GM12878 (cell line): ENCODE data around the gene ZDHHC1. TPM values are rescaled to one million over a fixed set of nuclear protein-coding genes. Genes with fewer than 3 reads are reported as not detected.

Experiments used
- CBFB ChIP-seq: IDR thresholded peaks from 2 replicates; pipeline ENCODE4 v1.6.1; 2016; ENCODE audit warnings: antibody characterized with exemption, low read depth
- EED ChIP-seq: sonication (generic); IDR thresholded peaks from 2 replicates; pipeline ENCODE4 v1.6.1; 2016; ENCODE audit warnings: antibody characterized with exemption, low read depth
- EP300 ChIP-seq, 2 experiments: fragments of 150-350 bp in 1 of 2; IDR thresholded peaks; 2 replicates each; pipeline ENCODE4 v1.6.1; 2011 to 2012; ENCODE audit warnings: low read depth in 2 of 2, low read length in 2 of 2, borderline replicate concordance in 1 of 2, improper control_type of control experiment in 1 of 2, inconsistent platforms in 1 of 2; ENCODE audit not compliant: control insufficient read depth in 1 of 2
- MTA3 ChIP-seq: IDR thresholded peaks from 2 replicates; pipeline ENCODE4 v1.6.1; 2012; ENCODE audit warnings: low read length, inconsistent platforms, borderline replicate concordance
- NFYB ChIP-seq: IDR thresholded peaks from 2 replicates; pipeline ENCODE4 v1.6.1; 2011; ENCODE audit warnings: low read depth, mild to moderate bottlenecking, low read length, improper control_type of control experiment, moderate library complexity; ENCODE audit not compliant: insufficient read depth
- NR2C1 ChIP-seq: fragments of 450-650 bp; IDR thresholded peaks from 2 replicates; pipeline ENCODE4 v1.6.1; 2017; ENCODE audit warnings: antibody characterized with exemption, mild to moderate bottlenecking, moderate library complexity
- STAT3 ChIP-seq: IDR thresholded peaks from 2 replicates; pipeline ENCODE4 v1.6.1; 2011; ENCODE audit warnings: low read depth, low read length, improper control_type of control experiment
- SUZ12 ChIP-seq: fragments of 200-600 bp; sonication (generic); IDR thresholded peaks from one replicate; pipeline ENCODE4 v1.6.1; 2018; ENCODE audit warnings: antibody characterized with exemption, mild to moderate bottlenecking; ENCODE audit not compliant: unreplicated experiment
- TCF7 ChIP-seq: IDR thresholded peaks from 2 replicates; pipeline ENCODE4 v1.6.1; 2014; ENCODE audit warnings: antibody characterized with exemption, borderline replicate concordance
- WRNIP1 ChIP-seq: IDR thresholded peaks from 2 replicates; pipeline ENCODE4 v1.6.1; 2011; ENCODE audit warnings: low read depth, low read length, improper control_type of control experiment, borderline replicate concordance
- polyA plus RNA-seq, 11 experiments: library from polyadenylated mRNA; depleted of rRNA in 4 of 11; unstranded in 6 of 11; stranded (reverse) in 5 of 11; fragments of >200 nt; fragmentation: Nextera tagmentation in 4 of 11; fragmentation: Illumina TruSeq in 1 of 11; extraction: Ambion mirVana in 4 of 11; extraction: Trizol in 1 of 11; gene quantifications; 1 replicate in 1 of 11; 2 replicates in 10 of 11; pipeline versions ENCODE4 v1.2.1 to v1.2.3, GENCODE V29; 2011 to 2016; ENCODE audit warnings: inconsistent platforms in 2 of 11, missing spikeins in 2 of 11, low read depth in 1 of 11
- total RNA-seq, 4 experiments: library from RNA; depleted of rRNA in 3 of 4; stranded (reverse); fragments of >200 nt in 3 of 4; fragmentation: Illumina TruSeq in 1 of 4; extraction: Trizol in 1 of 4; gene quantifications; 2 replicates each; pipeline versions ENCODE4 v1.2.1 to v1.2.3, GENCODE V29; 2013 to 2021
- TF ChIP-seq, protein P1 (sequence below): fragments of 450-650 bp; IDR thresholded peaks from 2 replicates; pipeline ENCODE4 v1.6.1; 2017; ENCODE audit warnings: mild to moderate bottlenecking, moderate library complexity
- TF ChIP-seq, protein P2 (sequence below): fragments of 450-650 bp; IDR thresholded peaks from 2 replicates; pipeline ENCODE4 v1.6.1; 2017; ENCODE audit warnings: mild to moderate bottlenecking, low read depth, inconsistent platforms; ENCODE audit not compliant: poor library complexity, severe bottlenecking
- TF ChIP-seq, protein P3 (sequence below): fragments of 450-650 bp; IDR thresholded peaks from 2 replicates; pipeline ENCODE4 v1.6.1; 2017; ENCODE audit warnings: low read depth, mild to moderate bottlenecking, moderate library complexity

ZDHHC1 gene
- total and polyA plus RNA-seq, 10 of the 15 experiments (the other 5 are each of a cell fraction or from before 2014, with no cell fraction given), result 0.07 to 1.2 (median 0.66) TPM; not detected in 2

DNA sequence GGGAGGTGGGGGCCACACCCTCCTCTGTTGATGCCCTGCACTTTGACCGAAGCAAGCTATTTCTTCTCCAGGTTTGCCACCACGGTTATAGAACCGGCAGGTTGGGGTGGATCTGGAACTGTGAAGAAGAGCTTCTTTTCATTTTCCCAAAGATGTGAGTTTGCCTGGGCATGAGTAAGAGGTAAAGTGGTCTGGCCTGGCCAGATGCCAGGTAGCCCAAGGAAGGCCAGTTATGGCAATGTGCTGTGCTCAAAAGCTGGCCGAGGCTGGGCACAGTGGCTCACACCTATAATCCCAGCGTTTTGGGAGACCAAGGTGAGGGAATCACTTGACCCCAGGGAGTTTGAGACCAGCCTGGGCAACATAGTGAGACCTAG lies 46.0 kb upstream of the ZDHHC1 start (continued):
- TF ChIP-seq EP300 (IDR thresholded peaks at IDR 0.05; ENCODE audit: borderline replicate concordance in 1 of 2, control insufficient read depth in 1 of 2, low read depth in 2 of 2, low read length in 2 of 2), result no peak
- no peak for TF ChIP-seq NFYB
- TF ChIP-seq, protein P1, sequence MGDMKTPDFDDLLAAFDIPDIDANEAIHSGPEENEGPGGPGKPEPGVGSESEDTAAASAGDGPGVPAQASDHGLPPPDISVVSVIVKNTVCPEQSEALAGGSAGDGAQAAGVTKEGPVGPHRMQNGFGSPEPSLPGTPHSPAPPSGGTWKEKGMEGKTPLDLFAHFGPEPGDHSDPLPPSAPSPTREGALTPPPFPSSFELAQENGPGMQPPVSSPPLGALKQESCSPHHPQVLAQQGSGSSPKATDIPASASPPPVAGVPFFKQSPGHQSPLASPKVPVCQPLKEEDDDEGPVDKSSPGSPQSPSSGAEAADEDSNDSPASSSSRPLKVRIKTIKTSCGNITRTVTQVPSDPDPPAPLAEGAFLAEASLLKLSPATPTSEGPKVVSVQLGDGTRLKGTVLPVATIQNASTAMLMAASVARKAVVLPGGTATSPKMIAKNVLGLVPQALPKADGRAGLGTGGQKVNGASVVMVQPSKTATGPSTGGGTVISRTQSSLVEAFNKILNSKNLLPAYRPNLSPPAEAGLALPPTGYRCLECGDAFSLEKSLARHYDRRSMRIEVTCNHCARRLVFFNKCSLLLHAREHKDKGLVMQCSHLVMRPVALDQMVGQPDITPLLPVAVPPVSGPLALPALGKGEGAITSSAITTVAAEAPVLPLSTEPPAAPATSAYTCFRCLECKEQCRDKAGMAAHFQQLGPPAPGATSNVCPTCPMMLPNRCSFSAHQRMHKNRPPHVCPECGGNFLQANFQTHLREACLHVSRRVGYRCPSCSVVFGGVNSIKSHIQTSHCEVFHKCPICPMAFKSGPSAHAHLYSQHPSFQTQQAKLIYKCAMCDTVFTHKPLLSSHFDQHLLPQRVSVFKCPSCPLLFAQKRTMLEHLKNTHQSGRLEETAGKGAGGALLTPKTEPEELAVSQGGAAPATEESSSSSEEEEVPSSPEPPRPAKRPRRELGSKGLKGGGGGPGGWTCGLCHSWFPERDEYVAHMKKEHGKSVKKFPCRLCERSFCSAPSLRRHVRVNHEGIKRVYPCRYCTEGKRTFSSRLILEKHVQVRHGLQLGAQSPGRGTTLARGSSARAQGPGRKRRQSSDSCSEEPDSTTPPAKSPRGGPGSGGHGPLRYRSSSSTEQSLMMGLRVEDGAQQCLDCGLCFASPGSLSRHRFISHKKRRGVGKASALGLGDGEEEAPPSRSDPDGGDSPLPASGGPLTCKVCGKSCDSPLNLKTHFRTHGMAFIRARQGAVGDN, result no peak
- no peak for TF ChIP-seq EED
- TF ChIP-seq, protein P2, sequence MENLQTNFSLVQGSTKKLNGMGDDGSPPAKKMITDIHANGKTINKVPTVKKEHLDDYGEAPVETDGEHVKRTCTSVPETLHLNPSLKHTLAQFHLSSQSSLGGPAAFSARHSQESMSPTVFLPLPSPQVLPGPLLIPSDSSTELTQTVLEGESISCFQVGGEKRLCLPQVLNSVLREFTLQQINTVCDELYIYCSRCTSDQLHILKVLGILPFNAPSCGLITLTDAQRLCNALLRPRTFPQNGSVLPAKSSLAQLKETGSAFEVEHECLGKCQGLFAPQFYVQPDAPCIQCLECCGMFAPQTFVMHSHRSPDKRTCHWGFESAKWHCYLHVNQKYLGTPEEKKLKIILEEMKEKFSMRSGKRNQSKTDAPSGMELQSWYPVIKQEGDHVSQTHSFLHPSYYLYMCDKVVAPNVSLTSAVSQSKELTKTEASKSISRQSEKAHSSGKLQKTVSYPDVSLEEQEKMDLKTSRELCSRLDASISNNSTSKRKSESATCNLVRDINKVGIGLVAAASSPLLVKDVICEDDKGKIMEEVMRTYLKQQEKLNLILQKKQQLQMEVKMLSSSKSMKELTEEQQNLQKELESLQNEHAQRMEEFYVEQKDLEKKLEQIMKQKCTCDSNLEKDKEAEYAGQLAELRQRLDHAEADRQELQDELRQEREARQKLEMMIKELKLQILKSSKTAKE, result no peak
- TF ChIP-seq, protein P3, sequence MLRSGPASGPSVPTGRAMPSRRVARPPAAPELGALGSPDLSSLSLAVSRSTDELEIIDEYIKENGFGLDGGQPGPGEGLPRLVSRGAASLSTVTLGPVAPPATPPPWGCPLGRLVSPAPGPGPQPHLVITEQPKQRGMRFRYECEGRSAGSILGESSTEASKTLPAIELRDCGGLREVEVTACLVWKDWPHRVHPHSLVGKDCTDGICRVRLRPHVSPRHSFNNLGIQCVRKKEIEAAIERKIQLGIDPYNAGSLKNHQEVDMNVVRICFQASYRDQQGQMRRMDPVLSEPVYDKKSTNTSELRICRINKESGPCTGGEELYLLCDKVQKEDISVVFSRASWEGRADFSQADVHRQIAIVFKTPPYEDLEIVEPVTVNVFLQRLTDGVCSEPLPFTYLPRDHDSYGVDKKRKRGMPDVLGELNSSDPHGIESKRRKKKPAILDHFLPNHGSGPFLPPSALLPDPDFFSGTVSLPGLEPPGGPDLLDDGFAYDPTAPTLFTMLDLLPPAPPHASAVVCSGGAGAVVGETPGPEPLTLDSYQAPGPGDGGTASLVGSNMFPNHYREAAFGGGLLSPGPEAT, result no peak
- TF ChIP-seq TCF7, result no peak
- TF ChIP-seq STAT3, result no peak
- TF ChIP-seq CBFB, result no peak
- no peak for TF ChIP-seq NR2C1
- no peak for TF ChIP-seq SUZ12
- TF ChIP-seq WRNIP1, result no peak
- TF ChIP-seq MTA3, result no peak
- TF ChIP-seq, all 136 proteins: peak for 0
